ENCODE data around the gene SLC5A2. TPM values are rescaled to one million over a fixed set of nuclear protein-coding genes. Genes with fewer than 3 reads are reported as not detected.

The SLC5A2 gene
- polyA plus RNA-seq, 2 of the 4 experiments (the other 2 are of a cell fraction): 0.09 to 0.46 TPM

DNA sequence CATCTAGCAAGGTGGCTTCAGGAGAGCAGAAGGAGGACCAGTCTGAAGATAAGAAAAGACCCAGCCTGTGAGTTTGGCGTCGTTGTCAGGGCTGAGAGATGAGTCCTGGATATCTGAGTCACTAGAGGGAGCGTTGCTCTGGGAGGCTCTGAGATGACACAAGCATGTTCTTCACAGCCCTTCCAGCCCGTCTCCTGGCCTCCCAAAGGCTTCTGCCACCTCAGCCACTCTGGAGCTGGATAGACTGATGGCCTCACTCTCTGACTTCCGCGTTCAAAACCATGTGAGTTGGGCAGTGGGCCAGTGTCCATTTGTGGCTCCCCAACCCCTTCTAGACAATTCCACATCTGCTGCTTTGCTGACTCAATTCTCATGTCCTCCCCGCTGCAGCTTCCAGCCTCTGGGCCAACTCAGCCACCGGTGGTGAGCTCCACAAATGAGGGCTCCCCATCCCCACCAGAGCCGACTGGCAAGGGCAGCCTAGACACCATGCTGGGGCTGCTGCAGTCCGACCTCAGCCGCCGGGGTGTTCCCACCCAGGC lies 8.7 kb upstream of the SLC5A2 start:
- CTCF ChIA-PET: interaction anchor here (0.8 to 2.1 kb wide), 2 partner anchors 14 to 20 kb away, joined by 3 to 15 read pairs; partner anchors contain the start of gene ARMC5
- Histone ChIP-seq H3K4me2 (no peak overlapping the region), H3K27ac (no peak overlapping the region), H3K4me3 (no peak overlapping the region), H3K9me3 (no peaks in the 10 kb centered on the region), H3K4me1 (peaks cover 9% of the 10 kb centered on the region)
- POLR2A ChIA-PET: no interaction called here
- 89% methylated on average over 12 of the region's 12 CpGs for WGBS (ENCODE audit: missing lambda C conversion rate)
- TF ChIP-seq MAX (IDR thresholded peaks at IDR 0.05) (no peak), KDM1A (IDR thresholded peaks at IDR 0.05; ENCODE audit: low read depth) (no peak), ZFP36 (IDR thresholded peaks at IDR 0.05; ENCODE audit: borderline replicate concordance, partially characterized antibody) (no peak), CHD4 (IDR thresholded peaks at IDR 0.05; ENCODE audit: borderline replicate concordance) (no peak)
- TF ChIP-seq, protein P1, sequence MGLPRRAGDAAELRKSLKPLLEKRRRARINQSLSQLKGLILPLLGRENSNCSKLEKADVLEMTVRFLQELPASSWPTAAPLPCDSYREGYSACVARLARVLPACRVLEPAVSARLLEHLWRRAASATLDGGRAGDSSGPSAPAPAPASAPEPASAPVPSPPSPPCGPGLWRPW (IDR thresholded peaks at IDR 0.05): no peak
- DNase-seq (ENCODE audit: low read depth in 1 of 2, low spot score in 1 of 2) (peak in 1 of 2 experiments; percentile 30), ATAC-seq (no peak), FAIRE-seq (no peak)

GRCh38 chr16:31474773-31475738 lies 7.9 kb upstream of the SLC5A2 start:
- FAIRE-seq (no peak), DNase-seq (ENCODE audit: low read depth in 1 of 2, low spot score in 1 of 2) (no peak), ATAC-seq (no peak)
- ChIA-PET POLR2A (interaction anchor here (0.5 kb wide), 1 partner anchor 211 kb away, joined by 6 read pairs; no protein-coding TSS in a partner anchor), CTCF (interaction anchor here (0.8 to 2.1 kb wide), 4 partner anchors 12 to 19 kb away, joined by 3 to 15 read pairs (median 3); partner anchors contain the start of gene ARMC5)
- 88% methylated on average over 12 of the region's 12 CpGs for WGBS (ENCODE audit: missing lambda C conversion rate)
- Histone ChIP-seq H3K9me3 (no peaks in the 10 kb centered on the region), H3K27ac (no peak overlapping the region), H3K4me3 (no peak overlapping the region), H3K4me2 (no peak overlapping the region), H3K4me1 (peaks cover 9% of the 10 kb centered on the region)
- no peak for TF ChIP-seq ZFP36 (IDR thresholded peaks at IDR 0.05; ENCODE audit: borderline replicate concordance, partially characterized antibody)
- TF ChIP-seq E2F6 (IDR thresholded peaks at IDR 0.05; ENCODE audit: borderline replicate concordance, low read depth): no peak
- no peak for TF ChIP-seq FOSL2 (IDR thresholded peaks at IDR 0.05)
- no peak for TF ChIP-seq FOSL2 (CRISPR knock-in tag; IDR thresholded peaks at IDR 0.05)
- TF ChIP-seq, protein P2, sequence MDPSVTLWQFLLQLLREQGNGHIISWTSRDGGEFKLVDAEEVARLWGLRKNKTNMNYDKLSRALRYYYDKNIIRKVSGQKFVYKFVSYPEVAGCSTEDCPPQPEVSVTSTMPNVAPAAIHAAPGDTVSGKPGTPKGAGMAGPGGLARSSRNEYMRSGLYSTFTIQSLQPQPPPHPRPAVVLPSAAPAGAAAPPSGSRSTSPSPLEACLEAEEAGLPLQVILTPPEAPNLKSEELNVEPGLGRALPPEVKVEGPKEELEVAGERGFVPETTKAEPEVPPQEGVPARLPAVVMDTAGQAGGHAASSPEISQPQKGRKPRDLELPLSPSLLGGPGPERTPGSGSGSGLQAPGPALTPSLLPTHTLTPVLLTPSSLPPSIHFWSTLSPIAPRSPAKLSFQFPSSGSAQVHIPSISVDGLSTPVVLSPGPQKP (IDR thresholded peaks at IDR 0.05; ENCODE audit: low read depth, low read length): no peak
- TF ChIP-seq JUN (IDR thresholded peaks at IDR 0.05): no peak
- TF ChIP-seq GATA3 (IDR thresholded peaks at IDR 0.05; ENCODE audit: borderline replicate concordance): no peak
- TF ChIP-seq TP53 (CRISPR knock-in tag; IDR thresholded peaks at IDR 0.05): no peak
- TF ChIP-seq HEYL (CRISPR knock-in tag; IDR thresholded peaks at IDR 0.05): no peak
- no peak for TF ChIP-seq NFE2L2 (conservative IDR thresholded peaks at IDR 0.05; ENCODE audit: low read length)
- TF ChIP-seq RNF2 (IDR thresholded peaks at IDR 0.05; ENCODE audit: borderline replicate concordance, low read depth): no peak
- TF ChIP-seq RCOR1 (IDR thresholded peaks at IDR 0.05; ENCODE audit: low read depth, low read length): no peak
- no peak for TF ChIP-seq MYC (IDR thresholded peaks at IDR 0.05; ENCODE audit: borderline replicate concordance, low read length)
- no peak for TF ChIP-seq CBX8 (IDR thresholded peaks at IDR 0.05)
- no peak for TF ChIP-seq EHMT2 (IDR thresholded peaks at IDR 0.05; ENCODE audit: low read depth)
- TF ChIP-seq HDAC2 (IDR thresholded peaks at IDR 0.05): no peak
- TF ChIP-seq, protein P3, sequence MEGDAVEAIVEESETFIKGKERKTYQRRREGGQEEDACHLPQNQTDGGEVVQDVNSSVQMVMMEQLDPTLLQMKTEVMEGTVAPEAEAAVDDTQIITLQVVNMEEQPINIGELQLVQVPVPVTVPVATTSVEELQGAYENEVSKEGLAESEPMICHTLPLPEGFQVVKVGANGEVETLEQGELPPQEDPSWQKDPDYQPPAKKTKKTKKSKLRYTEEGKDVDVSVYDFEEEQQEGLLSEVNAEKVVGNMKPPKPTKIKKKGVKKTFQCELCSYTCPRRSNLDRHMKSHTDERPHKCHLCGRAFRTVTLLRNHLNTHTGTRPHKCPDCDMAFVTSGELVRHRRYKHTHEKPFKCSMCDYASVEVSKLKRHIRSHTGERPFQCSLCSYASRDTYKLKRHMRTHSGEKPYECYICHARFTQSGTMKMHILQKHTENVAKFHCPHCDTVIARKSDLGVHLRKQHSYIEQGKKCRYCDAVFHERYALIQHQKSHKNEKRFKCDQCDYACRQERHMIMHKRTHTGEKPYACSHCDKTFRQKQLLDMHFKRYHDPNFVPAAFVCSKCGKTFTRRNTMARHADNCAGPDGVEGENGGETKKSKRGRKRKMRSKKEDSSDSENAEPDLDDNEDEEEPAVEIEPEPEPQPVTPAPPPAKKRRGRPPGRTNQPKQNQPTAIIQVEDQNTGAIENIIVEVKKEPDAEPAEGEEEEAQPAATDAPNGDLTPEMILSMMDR (IDR thresholded peaks at IDR 0.05): no peak
- no peak for TF ChIP-seq CHD4 (IDR thresholded peaks at IDR 0.05; ENCODE audit: borderline replicate concordance)
- TF ChIP-seq, protein P4, sequence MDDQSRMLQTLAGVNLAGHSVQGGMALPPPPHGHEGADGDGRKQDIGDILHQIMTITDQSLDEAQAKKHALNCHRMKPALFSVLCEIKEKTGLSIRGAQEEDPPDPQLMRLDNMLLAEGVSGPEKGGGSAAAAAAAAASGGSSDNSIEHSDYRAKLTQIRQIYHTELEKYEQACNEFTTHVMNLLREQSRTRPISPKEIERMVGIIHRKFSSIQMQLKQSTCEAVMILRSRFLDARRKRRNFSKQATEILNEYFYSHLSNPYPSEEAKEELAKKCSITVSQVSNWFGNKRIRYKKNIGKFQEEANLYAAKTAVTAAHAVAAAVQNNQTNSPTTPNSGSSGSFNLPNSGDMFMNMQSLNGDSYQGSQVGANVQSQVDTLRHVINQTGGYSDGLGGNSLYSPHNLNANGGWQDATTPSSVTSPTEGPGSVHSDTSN (IDR thresholded peaks at IDR 0.05): no peak
- TF ChIP-seq ZNF302 (CRISPR knock-in tag; IDR thresholded peaks at IDR 0.05): no peak
